ENCODE data around the gene ELL3.
"Not testable (repeated sequence)": the region's sequence is repeated elsewhere in the genome, so short reads cannot be mapped to it uniquely, and the experiment has no call there.

Gene ELL3

DNA sequence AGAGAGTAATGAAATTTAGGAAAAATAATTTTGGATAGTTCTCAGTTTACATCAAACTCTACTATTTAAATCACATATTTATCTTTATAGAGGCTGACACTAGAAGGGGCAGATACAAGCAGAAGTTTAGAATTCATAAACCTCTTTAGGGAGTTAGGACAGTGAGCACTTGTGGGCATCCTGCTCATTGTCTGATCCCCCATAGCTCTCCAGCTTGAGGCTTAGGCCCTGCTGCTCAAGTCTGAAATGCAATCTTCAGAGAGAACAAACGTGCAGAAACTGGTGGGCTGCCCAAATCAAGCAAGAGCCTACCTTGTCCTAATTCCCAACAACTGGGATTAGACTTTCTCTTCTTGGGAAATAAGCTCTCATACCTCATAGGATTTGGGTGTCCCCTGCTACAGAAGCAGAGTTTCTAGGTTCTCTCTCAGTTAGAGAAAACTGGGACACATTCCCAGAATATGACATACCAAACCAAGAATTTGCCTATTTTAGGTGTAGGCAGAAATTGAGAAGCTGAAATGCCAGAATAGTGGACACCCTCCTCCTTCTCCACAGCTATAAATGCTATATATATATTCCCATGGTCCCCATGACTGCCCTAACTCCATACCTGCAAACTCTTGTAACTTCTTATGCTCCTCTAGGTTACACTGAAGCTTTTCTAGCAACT is 48.6 kb downstream of the ELL3 start:
- not testable (repeated sequence) for DNase-seq (ENCODE audit: low spot score)

DNA sequence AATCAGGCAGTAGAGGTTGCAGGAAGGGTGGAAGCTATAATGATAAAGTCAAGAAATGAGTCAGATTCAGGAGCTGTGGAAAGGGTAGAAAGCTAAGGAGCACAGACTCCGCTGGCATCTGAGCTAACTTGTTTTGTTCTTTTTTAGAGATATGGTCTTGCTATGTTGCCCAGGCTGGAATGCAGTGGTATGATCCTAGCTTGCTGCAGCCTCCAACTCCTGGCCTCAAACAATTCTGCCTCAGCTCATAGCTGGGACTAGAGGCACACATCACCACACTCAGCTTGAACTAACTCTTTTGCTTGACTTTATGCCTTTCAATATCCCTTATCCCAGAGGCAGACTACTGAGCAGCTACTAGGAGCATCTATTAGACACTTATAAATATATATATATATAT is 50.5 kb downstream of the ELL3 start:
- DNase-seq (ENCODE audit: low spot score): not testable (repeated sequence)

DNA sequence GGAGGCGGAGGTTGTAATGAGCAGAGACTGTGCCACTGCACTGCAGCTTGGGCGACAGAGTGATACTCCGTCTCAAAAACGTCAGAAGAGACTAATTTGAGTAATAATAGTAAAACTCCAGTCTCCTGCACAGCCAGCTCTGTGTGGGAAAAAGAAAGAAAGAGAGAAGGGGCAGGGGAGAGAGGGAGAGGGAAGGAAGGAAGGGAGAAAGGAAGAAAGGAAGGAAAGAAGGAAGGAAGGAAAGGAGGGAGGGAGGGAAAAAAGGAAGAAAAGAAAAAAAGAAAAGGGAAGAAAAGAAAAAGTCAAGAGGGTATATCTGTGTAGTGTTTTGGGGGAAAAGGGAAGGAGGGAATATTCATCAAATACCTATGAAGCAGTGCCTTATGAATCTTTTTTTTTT is 53.6 kb downstream of the ELL3 start:
- DNase-seq (ENCODE audit: low spot score): no peak

Small RNA genes within 50 kb of the gene (small RNA-seq; reads per million reads assigned to genes)
- gene MIR1282: 0 reads per million in 2 experiments
- gene RNU6-354P: 0 reads per million in 2 experiments

Measured in SK-N-DZ (cell line).